HG03196 (cell line): ENCODE data around the gene UGDH.
"Not testable (repeated sequence)": the region's sequence is repeated elsewhere in the genome, so short reads cannot be mapped to it uniquely, and the experiment has no call there.

ENCODE experiments used
- ATAC-seq: cut with Tn5 transposase; IDR thresholded peaks from one replicate; pipeline ENCODE4 v1.9.1; 2021; ENCODE audit not compliant: unreplicated experiment

The UGDH gene

DNA sequence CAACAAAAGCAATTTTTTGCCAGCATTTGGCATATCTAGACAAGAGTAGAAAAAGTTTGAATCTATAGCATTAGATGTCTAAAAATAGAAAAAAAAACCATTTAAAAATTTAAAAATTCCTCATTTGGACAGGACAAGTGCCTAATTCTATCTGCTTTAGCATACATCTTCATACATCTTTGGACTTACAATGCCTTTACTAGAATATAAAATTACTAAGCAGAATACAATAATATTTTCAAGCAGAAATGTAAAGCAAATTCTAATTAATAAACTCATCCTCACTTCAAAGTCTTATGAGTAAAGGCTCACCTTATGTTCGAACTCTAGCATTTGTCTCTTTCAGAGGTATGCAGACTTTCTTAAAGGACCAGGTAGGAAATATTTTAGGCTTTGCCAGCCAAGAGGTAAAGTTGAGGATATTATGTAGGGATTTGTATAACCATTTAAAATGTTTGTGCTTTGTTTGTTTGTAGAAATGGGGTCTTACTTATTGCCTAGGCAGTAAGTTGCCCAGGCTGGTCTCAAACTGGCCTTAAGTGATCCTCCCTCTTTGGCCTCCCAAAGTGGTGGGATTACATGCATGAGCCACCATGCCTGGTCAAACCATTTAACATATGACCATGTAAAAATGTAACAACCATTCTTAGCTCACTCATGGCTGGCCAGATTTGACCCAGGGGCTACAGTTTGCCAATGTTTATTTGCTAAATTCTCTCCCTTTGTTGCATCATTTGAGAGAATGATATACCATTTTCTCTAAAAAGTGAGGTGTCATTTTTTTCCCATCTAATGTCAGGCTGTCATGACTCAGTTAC is 29.1 kb downstream of the UGDH start:
- ATAC-seq, result no peak

DNA sequence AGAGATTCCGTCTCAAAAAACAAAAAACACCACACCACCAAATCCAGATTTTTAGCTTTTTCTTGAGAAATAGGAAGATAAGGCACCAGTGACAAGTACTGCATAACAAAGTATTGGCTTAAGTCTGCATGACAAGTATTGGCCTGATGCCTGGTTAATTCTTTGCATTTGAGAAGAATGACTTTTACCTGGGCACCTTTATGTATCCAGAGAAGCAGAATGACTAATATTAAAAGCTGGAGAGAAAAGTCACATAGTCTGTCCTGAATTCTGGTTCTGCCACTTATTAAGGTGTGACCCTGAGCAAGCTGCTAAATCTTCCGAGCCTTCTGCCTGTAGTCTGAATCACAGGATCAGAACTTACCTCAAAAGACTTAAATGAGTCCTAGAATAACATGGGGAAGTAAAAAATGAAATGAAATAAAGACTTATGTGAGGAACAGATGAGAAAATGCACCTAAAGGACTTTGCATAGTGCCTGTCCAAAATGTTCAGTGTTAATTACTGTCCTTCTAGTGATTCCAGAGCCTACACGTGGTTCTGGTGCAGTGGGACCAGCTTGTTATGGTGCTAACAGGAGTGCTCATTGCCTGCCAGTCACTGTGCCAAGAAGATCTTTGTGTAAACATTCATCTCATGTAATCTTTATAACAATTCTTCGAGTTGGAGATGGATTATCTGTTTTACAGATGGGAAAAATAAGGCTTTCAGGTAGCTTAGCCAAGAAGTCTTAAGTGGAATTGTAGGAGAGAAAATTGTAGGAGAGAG is 31.6 kb downstream of the UGDH start:
- ATAC-seq, result no peak

DNA sequence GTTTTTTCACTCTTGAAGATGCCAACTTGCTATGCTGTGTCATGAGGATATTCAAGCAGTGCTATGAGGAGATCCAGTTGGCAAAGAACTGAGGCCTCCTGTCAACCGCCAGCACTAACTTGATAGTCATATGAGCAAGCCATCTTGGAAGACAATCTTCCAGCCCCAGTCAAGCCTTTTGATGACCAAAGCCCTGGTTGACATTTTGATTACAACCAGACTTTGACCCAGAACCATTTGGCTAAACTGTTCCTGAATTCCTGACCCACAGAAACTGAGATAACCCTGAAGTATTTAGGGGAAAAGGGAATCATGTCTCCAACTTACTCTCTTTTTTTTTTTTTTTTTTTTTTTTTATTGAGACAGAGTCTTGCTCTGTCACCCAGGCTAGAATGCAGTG is 32.9 kb downstream of the UGDH start:
- ATAC-seq, result no peak

DNA sequence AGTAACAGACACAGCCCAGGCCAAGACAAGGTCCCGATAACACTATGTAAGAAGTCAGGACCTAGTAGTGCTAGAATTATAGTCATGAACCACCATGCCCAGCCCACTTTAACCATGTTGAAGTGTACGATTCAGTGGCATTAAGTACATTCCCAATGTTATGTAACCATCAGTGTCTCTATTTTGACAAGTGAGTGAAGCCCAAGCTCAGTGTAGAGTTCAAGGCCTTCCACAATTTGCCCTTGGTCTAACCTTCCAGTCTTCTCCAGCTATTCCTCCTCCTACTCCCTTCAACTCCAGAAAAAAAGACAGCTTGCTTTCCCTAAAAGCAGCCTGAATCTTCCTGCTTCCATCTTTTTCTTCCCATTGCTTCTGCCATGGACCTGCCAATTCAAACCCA is 36.9 kb downstream of the UGDH start:
- ATAC-seq, result no peak

DNA sequence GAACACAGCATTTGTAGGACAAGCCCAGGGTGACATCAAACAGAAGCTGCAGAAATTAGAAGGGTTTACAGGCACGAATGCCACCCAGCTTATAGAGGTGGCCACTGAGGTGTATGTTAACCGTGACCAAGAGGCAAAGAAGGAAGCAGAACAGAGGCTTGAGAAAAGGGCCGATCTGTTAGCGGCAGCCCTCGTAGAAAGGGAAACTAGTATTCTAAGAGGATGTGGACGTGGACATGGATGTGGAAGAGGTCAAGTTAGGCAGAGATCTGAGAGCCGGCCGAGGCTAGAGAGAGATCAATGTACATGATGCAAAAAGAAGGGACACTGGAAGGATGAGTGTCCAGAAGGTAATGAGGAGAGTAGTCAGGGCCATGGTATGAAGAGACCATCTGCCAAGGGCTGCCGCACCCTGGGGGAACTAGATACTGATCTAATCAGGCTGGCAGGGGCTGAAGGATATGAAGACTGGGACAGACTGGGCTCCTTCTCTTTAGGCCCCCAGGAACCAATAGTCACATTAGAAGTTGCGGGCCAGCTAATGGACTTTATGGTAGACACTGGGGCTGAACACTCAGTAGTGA is 40.9 kb downstream of the UGDH start:
- ATAC-seq, result no peak

DNA sequence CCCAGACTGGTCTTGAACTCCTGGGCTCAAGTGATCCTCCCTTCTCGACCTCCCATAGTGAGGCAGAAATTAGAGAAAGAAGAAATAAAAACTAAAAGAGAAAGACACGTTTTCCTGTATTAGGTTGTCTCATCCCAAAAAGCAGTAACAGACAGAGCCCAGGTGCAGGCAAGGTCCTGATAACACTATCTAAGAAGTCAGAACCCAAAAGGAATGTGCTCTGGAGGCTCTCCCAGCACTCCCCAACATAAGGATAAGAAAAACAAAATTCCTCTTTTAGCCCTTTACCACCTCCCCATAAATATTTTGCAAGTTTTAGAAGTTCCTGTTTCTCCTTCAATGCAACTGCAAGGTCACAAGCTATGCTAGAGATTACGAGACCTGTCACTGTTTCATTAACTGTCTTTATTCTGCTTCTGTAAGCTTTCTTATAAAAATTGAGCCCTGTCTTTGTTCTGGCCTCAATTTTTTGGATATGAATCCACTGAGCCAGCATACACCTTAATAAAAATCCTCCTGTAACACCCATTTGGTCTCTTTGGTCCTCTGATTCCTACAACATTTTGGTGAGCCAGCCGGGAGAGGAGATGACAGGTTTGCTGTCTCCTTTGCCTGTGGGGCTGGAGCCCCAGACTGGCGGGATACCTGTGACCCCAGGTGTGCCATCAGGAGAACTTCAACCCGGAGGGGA is 42.5 kb downstream of the UGDH start:
- no peak for ATAC-seq

DNA sequence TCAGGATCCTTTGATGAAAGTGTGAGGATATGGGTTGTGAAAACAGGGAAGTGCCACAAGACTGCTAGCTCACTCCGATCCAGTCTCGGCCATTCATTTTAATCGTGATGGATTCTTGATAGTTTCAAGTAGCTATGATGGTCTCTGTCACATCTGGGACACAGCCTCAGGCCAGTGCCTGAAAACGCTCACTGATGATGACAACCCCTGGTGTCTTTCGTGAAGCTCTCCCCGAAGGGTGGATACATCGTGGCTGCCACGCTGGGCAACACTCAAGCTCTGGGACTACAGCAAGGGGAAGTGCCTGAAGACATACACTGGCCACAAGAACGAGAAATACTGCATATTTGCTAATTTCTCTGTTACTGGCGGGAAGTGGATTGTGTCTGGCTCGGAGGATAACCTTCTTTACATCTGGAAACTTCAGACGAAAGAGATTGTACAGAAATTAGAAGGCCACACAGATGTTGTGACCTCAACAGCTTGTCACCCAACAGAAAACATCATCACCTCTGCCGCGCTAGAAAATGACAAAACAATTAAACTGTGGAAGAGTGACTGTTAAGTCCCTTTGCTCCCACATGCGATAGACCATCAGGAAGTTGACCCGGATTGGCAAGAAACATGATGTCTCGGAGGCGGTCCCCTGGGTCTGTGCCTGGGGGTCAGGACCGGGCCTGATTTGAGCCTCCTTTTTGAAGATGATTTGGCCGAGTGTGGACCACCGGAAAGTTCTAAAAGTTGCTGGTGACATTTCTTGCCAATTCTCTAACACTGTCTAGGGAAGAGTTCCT is 46.1 kb downstream of the UGDH start:
- no peak for ATAC-seq

DNA sequence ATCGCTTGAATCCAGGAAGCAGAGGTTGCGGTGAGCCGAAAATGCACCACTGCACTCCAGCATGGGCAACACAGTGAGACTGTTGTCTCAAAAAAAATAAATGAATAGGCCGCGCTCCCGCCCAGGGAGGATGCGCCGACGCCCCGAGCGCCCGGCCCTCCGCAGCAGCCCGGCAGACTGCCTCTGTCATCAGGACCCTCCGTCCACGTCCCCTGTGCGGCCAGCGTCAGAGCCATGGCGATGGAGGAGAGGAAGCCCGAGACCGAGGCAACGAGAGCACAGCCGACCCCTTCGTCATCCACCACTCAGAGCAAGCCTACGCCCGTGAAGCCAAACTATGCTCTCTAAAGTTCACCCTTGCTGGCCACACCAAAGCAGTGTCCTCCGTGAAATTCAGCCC is 47.0 kb downstream of the UGDH start:
- ATAC-seq, result no peak

DNA sequence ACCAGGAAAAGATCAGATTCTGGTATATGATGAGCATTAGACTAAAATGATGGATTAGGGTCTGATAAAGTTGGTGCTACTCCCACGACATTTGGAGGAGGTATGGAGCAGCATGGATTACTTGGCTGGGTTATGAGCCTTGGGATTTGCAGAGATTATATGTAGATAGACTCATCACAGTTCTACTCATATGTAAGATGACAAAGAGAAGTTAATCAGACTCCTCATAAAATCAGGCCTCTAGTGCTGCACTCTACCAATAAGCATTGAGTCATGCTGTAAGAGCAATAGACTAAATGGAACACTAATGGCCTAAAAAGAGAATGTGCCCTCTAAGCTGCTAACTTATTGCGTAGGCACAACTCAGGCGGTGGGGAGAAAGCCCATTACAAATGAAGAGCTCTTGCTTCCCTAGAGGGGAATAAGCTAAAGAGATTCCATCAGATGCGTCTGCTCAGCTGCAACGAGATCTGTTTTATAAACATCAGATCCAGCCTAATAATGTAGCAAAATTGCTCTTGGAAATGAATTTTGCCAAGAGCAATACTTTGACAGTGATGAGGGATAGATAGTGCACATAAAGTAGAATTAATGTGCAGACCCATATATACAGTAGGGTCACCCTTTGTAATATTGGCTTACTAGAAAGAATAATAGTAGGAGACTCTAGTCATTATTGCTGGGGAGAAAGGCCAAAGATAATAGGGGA is 50.9 kb downstream of the UGDH start:
- ATAC-seq, result no peak

DNA sequence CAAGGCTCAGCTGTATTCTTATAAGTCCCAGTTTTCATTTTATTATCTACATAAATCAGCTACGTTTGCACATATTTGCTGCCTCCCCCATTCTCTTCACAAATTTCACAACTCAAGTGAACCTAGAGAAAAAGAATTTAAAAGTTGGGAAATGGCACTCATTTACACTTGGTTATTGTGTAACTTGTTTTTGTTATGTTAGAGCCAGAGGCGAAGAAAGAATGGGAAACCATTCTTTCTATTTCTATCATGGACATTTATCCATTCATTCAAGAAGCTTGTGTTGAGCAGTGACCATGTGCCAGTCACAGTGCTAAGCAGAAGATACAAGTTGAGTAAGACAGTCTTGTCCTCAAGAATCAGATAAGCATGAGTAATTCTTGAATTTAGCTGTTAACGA is 54.8 kb downstream of the UGDH start:
- ATAC-seq, result no peak

DNA sequence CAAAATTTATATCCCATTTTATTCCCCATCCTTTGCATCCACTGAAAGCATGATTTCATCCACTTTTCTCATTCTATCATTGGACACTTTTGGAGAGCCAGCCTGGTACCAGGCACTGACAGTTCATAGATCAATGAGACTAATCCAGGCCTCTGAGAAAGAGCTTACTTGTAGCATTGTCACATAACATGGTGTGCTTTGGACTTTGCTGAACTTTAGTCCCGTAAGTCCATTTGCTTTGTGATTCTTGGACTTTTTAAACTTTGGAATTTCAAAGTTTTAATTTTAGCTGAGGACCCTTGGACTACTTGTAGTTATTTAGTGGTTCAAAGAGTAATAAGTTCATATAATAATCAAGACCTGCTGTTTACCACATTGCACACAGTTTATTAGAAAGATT is 56.8 kb downstream of the UGDH start:
- no peak for ATAC-seq

DNA sequence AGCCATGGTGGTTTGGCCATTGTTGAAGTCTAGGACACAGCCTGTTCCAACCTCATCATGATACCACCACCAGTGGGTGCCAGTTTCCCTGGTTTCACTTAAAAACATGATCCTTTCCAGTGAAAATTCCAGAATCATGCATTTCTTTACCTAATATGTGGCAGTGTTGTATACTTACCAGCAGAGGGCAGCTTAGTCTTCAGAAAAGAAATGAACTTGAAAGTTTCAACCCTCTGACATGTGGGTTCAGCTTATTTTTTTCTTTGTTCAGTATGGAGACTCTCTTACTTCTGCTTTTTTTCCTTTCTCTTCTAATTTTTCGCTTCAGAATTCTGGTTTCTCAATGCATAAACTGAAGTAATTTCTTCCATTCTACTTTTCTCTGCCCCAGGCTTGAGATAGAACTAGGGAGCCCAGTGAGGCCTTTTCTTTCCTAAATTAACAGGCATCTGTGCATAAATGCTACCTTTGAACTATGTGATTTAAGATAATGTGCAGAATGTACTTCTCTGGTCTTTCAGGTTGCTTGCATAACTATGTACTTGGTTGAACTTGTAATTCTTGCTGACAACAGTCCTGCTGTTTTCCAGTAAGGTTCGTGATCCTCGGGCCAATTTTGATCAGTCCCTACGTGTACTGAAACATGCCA is 57.7 kb downstream of the UGDH start:
- peak; percentile 78 for ATAC-seq

DNA sequence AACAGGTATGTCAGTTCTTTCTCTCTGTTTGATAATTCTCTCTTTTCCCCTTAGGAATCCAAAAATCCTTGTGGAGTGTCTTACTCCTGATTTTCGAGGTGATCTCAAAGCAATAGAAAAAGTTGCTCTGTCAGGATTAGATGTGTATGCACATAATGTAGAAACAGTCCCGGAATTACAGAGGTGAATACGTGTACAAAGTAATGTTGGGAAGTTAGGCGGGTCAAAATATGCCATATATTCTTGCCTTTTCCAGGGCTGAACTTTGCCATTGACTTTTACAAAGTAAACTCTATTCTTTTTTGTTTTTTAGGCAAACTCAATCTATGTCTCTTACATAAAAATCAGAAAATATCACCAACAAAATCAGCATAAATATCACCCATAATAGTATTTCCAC is 59.8 kb downstream of the UGDH start:
- ATAC-seq, result no peak

DNA sequence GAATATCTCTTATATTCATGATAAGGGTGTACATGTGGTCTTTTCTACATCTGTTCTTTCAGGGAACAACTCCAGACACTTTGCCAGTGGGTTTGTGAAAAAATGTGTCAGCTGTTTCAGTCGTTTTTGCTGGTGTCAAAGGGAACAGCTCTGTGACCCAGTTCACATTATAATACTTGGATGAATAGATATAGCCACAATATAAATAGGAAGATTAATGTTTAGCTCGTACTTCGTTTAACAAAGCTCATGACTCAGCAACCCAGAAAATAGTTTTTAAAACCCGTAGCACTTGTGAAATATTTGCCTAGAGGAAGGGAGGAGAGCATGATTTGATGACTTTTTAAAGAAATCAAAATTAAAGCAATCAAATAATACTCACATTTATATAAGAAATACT is 60.5 kb downstream of the UGDH start:
- no peak for ATAC-seq

DNA sequence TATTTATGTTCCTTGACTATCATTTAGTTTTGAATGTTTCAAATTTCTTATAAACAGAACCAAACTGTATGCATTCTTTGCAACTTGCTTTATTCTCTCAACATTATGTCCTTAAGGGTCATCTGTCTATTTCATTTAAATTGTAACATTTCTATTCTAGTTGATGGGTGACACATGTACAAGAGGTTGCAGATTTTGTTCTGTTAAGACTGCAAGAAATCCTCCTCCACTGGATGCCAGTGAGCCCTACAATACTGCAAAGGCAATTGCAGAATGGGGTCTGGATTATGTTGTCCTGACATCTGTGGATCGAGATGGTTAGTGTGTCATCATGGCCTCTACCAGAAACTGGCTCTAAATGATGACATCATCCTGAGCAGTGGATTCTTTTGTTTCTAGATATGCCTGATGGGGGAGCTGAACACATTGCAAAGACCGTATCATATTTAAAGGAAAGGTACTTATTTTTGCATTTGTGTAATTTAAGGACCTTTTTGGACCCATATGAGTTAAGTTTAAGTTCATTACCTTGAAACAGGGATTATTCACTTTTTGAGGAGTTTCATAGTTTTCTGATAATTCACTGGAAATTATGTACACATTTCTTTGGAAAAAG is 62.2 kb downstream of the UGDH start:
- ATAC-seq, result no peak

DNA sequence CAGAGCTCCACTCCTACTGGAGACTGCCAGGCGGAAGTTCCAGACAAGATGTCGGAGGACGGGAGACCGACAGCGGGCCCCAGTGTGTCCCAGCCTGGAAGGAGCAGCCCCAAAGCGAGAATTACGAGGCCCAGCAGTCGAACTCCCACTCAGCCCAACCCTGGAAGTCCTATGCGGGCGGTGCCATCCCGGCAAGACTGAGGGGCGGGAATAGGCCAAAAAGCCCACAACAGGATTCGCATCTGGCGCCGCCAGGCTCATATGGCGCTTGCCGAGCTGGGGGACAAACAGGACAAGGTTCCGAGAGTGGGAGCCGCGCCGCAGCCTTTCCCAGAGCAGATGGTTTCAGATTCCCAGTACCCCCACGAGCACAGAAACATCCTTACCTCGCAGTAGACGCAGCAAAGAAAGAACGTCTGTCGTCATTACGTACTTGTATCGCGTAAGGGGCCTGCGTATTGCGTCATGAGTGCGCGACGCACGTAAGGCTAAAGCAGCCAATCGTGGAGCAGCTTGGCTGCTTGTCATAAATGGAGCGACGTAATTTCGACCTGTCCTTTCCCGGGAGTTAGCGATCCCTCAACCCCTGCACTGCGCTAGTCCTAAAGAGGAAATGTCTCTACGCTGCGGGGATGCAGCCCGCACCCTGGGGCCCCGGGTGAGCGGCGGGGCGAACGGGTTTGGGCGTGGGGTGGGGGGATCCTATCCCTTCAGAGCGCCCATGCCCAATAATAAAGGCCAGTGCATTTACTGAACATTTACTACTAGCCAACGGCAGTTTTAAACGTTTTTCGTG is 68.5 kb downstream of the UGDH start, which contains the start of the genes LIAS and RPL9:
TSS of gene LIAS (plus strand) at position 552 of the 796 bp plus-strand sequence. CDS start at position 614, 62 bp downstream.
TSS of gene RPL9 (minus strand) at position 418 of the 796 bp plus-strand sequence. CDS start 483 bp downstream, outside the sequence.
- peak; percentile 85 for ATAC-seq

DNA sequence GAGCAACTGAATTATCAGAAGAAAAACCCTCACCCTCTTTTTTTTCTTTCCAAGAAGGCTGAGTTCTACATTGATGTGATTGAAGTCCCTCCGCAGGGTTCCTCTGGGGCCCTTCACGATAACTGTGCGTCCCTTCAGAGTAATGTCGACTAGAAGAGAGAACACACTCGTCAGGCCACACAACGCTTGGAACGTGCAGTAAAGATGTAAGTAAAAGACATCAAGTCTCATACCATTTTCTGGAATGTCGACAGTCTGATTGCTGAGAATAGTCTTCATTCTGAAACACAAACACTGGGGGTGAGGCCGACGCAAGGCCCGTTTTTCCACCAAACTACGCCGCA is 69.1 kb downstream of the UGDH start:
- not testable (repeated sequence) for ATAC-seq
